ENCODE results near the gene RUSF1.

DNA sequence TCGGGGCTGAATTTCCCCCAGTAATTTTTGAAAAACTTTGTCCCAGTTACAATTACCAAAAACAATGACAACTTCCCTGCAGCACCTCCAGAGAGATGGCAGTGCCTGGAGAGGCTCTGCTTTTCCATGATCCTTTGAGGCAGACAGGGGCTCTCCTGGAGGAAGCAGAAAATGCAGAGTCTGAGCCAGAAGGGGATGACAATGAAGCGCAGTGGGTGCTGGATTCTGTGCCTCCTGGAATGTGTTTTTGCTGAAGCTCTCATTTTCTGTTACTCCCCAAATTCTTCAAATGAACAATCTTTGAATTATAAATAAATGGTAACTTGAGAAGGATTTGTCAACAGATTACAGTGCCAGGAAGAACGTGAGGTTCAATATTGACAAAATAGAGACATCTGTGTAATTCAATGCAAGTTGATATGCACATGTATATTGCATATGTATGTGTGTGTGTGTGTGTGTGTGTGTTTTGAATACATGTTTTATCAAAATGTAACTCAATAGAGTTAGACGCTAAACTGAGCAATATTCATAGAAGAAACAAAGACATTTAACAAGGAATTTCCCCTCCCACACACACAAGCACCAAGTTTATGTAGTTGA, 9.7 kb upstream of the RUSF1 start:
- TF ChIP-seq HNRNPL (IDR thresholded peaks at IDR 0.05; ENCODE audit: low read depth, low read length) (no peak), HDAC2 (IDR thresholded peaks at IDR 0.05) (no peak)
- TF ChIP-seq, protein P1, sequence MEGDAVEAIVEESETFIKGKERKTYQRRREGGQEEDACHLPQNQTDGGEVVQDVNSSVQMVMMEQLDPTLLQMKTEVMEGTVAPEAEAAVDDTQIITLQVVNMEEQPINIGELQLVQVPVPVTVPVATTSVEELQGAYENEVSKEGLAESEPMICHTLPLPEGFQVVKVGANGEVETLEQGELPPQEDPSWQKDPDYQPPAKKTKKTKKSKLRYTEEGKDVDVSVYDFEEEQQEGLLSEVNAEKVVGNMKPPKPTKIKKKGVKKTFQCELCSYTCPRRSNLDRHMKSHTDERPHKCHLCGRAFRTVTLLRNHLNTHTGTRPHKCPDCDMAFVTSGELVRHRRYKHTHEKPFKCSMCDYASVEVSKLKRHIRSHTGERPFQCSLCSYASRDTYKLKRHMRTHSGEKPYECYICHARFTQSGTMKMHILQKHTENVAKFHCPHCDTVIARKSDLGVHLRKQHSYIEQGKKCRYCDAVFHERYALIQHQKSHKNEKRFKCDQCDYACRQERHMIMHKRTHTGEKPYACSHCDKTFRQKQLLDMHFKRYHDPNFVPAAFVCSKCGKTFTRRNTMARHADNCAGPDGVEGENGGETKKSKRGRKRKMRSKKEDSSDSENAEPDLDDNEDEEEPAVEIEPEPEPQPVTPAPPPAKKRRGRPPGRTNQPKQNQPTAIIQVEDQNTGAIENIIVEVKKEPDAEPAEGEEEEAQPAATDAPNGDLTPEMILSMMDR (IDR thresholded peaks at IDR 0.05 in 2 of 3, conservative IDR thresholded peaks at IDR 0.05 in 1 of 3; ENCODE audit: insufficient read depth in 2 of 3, low read depth in 1 of 3, low read length in 3 of 3), result no peak

All from K562 (cell line).